Endothelial cell (in vitro differentiated cells): ENCODE results near the gene SPATA16. TPM values are rescaled to one million over a fixed set of nuclear protein-coding genes. Genes with fewer than 3 reads are reported as not detected.

Experiments
- DNase-seq: peaks from one replicate; pipeline ENCODE4 v3.0.0; 2021; ENCODE audit warnings: low spot score
- H3K27ac Mint-ChIP-seq: one replicate; pipeline ENCODE4 v1.8.0; 2021; ENCODE audit warnings: mixed read lengths, inconsistent platforms; ENCODE audit not compliant: unreplicated experiment
- H3K27me3 Mint-ChIP-seq: one replicate; pipeline ENCODE4 v1.8.0; 2021; ENCODE audit warnings: mild to moderate bottlenecking, moderate library complexity, mixed read lengths, inconsistent platforms; ENCODE audit not compliant: unreplicated experiment
- H3K36me3 Mint-ChIP-seq: one replicate; pipeline ENCODE4 v1.8.0; 2021; ENCODE audit warnings: mild to moderate bottlenecking, low read depth, mixed read lengths, inconsistent platforms; ENCODE audit not compliant: unreplicated experiment
- H3K4me1 Mint-ChIP-seq: one replicate; pipeline ENCODE4 v1.8.0; 2021; ENCODE audit warnings: mild to moderate bottlenecking, mixed read lengths, inconsistent platforms; ENCODE audit not compliant: unreplicated experiment
- H3K4me3 Mint-ChIP-seq: one replicate; pipeline ENCODE4 v1.8.0; 2021; ENCODE audit warnings: mild to moderate bottlenecking, mixed read lengths, inconsistent platforms; ENCODE audit not compliant: unreplicated experiment
- H3K9me3 Mint-ChIP-seq: one replicate; pipeline ENCODE4 v1.8.0; 2021; ENCODE audit warnings: mixed read lengths, inconsistent platforms; ENCODE audit not compliant: unreplicated experiment
- CTCF ChIP-seq: fragments of 200-600 bp; sonication (generic); IDR thresholded peaks from one replicate; pipeline ENCODE4 v1.5.0; 2021; ENCODE audit warnings: antibody characterized with exemption; ENCODE audit not compliant: unreplicated experiment
- total RNA-seq: library from RNA; stranded (reverse); fragmentation: NEBNext Ultra II Directional; extraction: Animal tissue kit (Norgen Biotek cat#: 25700); gene quantifications from one replicate; pipeline ENCODE4 v1.2.1, GENCODE V29; 2021; ENCODE audit not compliant: unreplicated experiment

Gene SPATA16
- total RNA-seq, 1 donor from 2014 or later, result 0.15 TPM

GRCh38 chr3:173065543-173065981, 75.5 kb downstream of the SPATA16 start:
- DNase-seq, result no peak
- no peaks in the 10 kb centered on the region for H3K9me3 Mint-ChIP-seq
- no peaks in the 10 kb centered on the region for H3K4me1 Mint-ChIP-seq
- no peaks in the 10 kb centered on the region for H3K36me3 Mint-ChIP-seq
- no peak for TF ChIP-seq CTCF
- no peak overlapping the region for H3K4me3 Mint-ChIP-seq
- H3K27ac Mint-ChIP-seq, result no peak overlapping the region
- H3K27me3 Mint-ChIP-seq, result no peaks in the 10 kb centered on the region

- Mint-ChIP-seq H3K4me3 (no peak overlapping the region), H3K27ac (no peak overlapping the region), H3K36me3 (no peaks in the 10 kb centered on the region), H3K9me3 (no peaks in the 10 kb centered on the region), H3K27me3 (no peaks in the 10 kb centered on the region), H3K4me1 (no peaks in the 10 kb centered on the region)
- TF ChIP-seq CTCF, result no peak
- no peak for DNase-seq
Observed at GRCh38 chr3:173064631-173065030, 76.4 kb downstream of the SPATA16 start.

- Mint-ChIP-seq H3K27ac (no peak overlapping the region), H3K36me3 (no peaks in the 10 kb centered on the region), H3K4me3 (no peak overlapping the region), H3K9me3 (no peaks in the 10 kb centered on the region), H3K4me1 (no peaks in the 10 kb centered on the region), H3K27me3 (peaks cover 1% of the 10 kb centered on the region)
- no peak for TF ChIP-seq CTCF
- no peak for DNase-seq
Observed at GRCh38 chr3:173058229-173058628, 82.8 kb downstream of the SPATA16 start.

- TF ChIP-seq CTCF, result no peak
- no peaks in the 10 kb centered on the region for H3K36me3 Mint-ChIP-seq
- no peak overlapping the region for H3K27ac Mint-ChIP-seq
- H3K4me1 Mint-ChIP-seq, result no peaks in the 10 kb centered on the region
- no peak for DNase-seq
- no peak overlapping the region for H3K4me3 Mint-ChIP-seq
- H3K27me3 Mint-ChIP-seq, result peaks cover 1% of the 10 kb centered on the region
- H3K9me3 Mint-ChIP-seq, result no peaks in the 10 kb centered on the region
Observed at GRCh38 chr3:173055228-173055933, 85.7 kb downstream of the SPATA16 start.

- TF ChIP-seq CTCF, result no peak
- no peaks in the 10 kb centered on the region for H3K9me3 Mint-ChIP-seq
- H3K27ac Mint-ChIP-seq, result no peak overlapping the region
- no peak overlapping the region for H3K4me3 Mint-ChIP-seq
- no peak for DNase-seq
- peaks cover 8% of the 10 kb centered on the region for H3K4me1 Mint-ChIP-seq
- H3K27me3 Mint-ChIP-seq, result peaks cover 1% of the 10 kb centered on the region
- no peaks in the 10 kb centered on the region for H3K36me3 Mint-ChIP-seq
Observed at GRCh38 chr3:173049360-173049759, 91.7 kb downstream of the SPATA16 start.
